HG03175 (cell line): ENCODE results near the gene CTNNA2.

Experiments used
- ATAC-seq: cut with Tn5 transposase; IDR thresholded peaks from one replicate; pipeline ENCODE4 v1.9.1; 2021; ENCODE audit warnings: mild to moderate bottlenecking, moderate library complexity; ENCODE audit not compliant: unreplicated experiment

CTNNA2 gene

DNA sequence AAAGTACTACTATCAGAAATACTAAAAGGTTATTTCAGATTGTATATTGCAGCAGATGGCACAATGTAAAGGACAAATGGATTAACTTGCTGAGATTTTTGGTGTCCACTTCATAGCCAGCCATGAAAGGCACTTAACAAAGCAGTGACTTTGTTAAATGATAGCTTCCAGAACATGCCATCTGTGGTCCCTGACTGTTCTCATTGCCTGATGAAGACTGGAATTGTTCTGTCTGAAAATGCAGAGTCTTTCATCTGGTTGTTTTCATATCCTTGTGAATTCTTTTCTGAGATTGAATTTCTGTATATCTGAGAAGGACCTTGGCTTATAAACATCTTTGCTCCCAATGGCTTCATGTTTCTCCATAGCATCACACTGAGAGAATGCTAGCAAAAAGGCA lies 836.1 kb downstream of the CTNNA2 start:
- no peak for ATAC-seq

DNA sequence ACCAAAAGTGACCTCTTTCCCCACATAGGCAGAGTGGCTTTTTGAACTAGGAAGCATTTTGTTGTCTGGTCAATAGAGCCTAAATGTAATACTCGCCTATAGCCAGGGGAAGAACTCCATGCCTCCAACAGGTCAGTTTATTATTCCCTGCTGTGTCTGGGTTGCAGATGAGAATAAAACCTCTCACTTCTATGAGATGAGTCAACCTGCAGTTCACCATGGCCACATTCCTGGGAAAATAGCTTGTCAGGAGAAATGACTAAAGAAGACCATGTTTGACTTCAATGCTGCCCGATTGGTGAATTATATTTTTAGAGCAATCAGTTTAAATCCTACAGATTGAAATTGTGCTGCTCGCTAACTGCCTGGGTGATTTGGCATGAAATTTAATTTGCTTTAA lies 838.4 kb downstream of the CTNNA2 start:
- no peak for ATAC-seq

DNA sequence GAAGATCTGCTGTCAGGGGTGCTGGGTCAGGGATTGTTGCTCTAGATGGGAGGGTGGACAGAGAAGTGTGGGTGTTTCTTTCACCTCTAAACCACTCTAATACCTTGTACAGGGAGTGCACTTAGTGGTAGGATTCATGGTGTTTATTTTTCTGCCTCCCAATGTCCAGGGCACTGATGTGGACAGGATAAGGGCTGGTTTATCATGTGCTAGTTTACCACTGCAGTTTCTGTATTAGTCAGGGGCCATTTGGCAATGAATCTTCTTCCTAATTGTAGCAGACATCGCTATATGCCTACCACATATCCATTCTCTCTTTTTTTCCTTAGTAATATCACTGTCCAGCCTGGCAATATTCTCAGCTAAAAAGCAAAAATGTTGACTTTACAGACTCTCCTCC lies 842.0 kb downstream of the CTNNA2 start:
- ATAC-seq, result no peak

DNA sequence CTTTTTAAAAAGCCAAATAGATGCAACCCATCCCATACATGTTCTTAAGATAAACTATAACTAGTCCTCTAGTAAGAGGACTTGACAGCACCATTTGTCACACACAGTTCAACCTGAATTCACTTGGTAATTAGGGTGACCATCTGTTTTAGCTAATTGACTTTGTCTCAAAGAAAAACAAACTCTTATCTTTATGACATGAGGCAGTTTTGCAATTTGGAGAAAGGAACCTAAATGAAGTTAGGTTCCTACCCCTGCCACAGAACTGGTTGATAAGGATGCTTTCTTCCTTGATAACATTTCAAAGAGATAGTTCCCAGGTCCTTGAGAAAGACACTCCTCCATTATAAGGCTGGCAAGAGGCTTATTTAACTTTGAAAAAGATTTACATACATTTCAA lies 849.1 kb downstream of the CTNNA2 start:
- no peak for ATAC-seq

DNA sequence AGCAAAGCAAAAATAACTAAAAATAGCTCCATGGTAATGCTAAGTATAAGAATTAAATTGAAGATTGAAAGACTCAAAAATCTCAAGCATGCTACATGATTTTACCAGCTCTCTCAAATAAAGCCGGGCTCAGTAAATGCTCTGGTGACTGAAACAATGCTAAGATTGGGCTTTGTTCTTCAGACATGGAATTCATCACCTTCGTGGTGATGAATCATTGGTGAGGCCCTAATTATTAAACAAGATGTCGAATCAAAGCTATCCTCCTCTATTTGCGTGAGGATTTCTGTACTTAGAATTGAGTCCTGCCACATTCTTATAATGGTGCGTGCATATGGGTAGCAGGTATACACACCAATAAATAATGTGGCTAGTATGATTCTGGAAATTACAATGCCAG lies 850.5 kb downstream of the CTNNA2 start:
- no peak for ATAC-seq

DNA sequence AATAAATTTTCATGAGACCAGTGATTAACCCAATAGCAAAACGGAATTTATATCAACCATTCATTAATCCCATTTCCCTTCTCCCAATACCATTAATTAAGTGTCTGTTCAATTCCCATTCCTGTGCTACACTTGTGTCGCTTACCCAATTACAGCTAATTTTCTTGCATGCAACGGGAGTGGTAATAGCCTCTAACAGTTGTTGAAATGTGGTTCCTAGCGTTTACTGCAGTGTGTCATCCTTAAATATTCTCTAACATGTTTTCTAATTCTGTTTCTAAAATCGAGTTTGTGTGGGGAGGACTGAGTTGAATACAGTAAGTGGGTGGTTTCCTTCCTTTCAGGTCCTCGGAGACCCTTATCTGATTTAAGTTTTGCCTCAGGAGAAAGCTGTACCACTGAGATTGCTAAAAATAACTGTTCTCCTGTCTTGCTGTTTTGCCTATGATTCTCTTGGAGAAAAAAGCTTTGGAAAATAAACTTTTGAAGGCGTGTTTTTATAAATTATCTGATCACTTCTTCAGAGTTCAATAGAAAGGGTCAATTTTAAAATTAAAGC lies 851.0 kb downstream of the CTNNA2 start:
- no peak for ATAC-seq

DNA sequence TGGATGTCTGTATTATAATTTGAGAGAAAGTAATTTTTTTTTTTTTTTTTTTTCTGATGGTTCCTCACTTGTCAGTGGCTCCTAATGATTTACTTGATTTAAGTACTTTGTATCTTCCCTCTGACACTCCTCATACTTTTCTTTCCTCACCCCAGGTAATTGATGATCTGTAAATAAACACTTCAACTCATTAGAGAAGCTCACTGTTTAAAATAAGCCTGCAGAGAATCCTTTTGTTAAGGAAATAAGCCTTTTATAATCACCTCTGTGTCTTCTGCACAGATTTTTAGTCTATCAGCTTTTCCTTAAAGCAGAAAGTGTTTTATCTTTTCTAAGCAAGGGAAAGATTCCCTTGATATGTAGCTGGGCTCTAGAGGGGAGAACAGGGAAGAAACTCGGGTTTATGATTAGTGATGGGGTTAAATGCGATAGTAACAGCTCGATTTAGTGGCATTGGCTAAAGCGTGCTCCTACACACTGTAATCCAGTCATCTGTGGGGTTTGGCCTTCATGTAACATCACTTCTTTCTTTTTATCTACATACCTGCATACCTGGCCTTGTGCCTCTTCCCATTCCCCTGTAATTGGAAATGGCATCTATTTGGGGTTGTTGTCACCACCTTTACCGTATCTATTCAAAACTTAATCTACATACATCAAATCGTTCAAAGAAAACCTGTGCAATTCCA lies 851.8 kb downstream of the CTNNA2 start:
- no peak for ATAC-seq

DNA sequence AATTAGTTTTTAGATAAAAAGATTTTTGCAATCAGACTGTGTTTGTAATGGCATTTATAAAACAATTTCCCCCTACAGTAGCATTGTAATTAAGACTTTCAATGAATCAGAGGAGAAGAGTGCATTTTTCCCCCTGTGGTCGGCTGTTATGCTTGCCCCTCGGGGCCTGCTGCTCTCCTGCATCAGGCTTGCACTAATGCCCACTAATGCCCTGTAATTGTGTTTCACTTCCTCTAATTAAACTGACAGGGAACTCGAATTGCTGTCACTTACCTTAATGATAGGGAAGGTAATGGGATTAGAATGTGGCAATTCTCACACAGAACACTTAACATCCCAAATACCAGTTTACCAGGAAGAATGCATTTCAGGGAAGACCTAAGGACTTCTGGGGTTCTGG lies 852.9 kb downstream of the CTNNA2 start:
- no peak for ATAC-seq

DNA sequence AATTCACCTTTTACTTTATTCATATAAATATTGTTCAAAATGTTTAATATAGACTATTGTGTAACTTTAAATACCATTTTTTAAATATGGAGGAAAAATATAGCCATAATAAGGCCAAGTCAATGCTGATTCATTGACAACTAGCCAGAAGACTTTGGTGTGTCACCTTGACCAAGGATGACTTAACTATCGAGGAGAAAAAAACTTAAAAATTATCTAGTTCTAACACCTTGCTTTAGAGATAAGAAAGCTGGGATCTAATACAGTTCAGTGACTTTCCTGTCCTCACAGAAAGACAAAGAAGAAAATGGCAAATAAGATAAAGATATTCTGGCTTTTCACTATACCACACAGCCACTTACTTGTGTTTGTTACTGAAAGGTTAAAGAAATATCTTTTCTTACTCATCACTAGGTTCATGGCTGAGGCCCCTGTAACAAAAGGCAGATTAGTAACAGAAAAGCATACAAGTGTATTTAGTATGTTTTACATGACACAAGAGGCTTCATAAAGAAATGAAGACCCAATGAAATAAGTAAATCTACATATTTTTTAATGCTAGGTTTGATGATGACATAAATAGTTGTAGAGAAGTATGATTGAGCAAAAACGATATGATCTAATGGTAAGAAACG lies 857.6 kb downstream of the CTNNA2 start:
- no peak for ATAC-seq

DNA sequence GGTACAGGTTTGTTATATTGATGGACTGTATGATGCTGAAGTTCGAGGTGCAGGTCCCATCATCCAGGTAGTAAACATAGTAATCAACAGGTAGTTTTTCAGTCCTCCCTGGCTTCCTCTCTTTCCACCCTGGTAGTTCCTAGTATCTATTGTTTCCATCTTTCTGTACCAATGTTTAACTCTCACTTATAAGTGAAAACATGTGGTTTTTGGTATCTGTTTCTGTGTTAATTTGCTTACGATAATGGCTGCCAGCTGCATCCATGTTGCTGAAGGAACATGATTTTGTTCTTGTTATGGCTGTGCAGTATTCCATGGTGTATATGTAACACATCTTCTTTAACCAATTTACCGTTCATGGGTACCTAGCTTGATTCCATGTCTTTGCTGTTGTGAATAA lies 861.3 kb downstream of the CTNNA2 start:
- ATAC-seq, result no peak

DNA sequence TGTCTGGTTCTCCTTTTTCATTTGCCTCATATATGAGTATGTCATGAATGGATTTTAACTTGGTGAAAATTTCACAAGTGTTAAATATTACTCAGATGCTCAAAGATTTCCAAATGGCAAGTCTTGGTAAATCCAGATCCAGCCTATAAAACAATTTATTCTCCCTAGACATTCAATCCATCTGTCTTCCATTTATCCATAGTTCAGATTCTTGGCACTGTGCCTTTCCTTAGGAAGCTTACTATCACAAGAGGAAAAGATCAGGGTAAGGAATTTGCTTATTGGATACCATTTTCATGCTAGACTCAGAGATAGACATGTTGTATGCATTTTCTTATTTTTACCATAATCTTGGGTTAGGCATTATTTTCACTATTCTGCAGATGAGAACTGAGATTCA lies 864.2 kb downstream of the CTNNA2 start:
- ATAC-seq, result no peak

DNA sequence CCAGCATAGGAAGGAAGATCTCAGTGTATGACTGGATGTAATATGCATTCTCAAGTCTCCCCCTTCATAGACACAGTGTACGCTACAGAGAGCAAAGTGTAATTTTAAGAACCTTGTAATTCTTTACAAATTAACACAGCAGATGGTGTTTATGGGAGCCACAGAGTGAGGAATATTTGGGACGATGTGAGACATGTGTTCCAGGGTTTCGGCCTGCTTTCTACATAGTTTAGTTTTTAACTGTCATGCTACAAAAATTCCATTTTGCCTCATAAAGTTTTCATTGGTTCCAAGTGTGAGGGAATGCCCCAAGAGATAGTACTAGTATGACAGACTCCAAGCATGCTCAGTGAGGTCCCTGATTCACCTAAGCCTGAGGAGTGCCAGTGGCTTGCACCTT lies 867.9 kb downstream of the CTNNA2 start:
- no peak for ATAC-seq

DNA sequence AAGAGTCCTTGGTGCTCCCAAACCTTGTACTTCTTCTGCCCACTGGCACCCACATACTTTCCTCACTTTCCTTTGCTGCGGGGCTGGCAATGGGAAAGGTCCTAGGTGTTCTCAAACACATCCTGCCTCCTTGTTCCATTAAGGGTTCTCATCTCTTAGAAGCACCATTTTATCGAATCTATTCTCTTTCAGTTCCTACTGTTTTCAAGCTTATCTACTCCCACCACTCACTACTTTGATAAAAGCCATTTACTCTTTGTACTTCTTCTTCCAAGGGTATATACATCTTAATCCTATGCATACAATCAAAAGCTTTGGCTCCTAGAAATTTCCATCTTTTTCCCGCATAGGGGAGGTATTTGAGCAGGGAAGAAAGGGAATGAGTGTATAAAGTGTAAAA lies 868.8 kb downstream of the CTNNA2 start:
- no peak for ATAC-seq

DNA sequence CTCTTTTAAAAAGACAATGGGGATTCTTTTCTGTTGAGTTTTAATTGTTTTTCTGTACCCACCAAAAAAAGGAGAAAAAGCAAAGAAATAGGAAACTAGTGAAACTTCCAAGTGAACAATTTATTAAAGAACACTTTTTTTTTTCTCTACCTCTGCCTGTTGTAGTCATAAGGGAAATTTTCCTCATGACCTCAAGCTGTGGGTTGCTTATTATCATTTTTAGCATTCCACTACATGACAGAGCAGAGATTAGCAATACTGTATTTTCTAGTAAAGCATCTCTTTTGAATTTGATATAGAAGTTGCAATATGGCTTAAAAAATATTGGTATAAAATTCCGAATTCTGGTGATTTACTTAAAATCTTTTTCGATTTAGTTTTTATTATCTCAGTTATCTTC lies 879.6 kb downstream of the CTNNA2 start:
- no peak for ATAC-seq

DNA sequence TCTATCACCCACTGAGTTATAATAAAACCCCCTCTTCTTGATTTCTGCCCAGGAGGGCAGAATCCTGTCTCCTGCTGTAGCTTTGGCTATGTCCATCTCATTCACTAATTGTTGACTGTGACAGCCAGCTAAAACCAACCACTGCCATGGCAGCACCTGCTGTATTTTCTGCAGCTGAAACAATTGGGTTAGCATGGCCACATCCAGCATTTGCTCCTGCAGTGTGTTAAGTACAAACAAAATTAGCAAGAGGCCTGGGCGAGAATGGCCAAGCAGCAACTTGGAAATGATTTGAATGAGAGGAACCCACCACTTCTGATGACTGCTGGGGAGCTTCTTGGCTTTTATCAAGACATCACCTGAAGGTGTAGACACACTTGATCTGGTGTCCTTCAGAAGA lies 881.1 kb downstream of the CTNNA2 start:
- no peak for ATAC-seq

DNA sequence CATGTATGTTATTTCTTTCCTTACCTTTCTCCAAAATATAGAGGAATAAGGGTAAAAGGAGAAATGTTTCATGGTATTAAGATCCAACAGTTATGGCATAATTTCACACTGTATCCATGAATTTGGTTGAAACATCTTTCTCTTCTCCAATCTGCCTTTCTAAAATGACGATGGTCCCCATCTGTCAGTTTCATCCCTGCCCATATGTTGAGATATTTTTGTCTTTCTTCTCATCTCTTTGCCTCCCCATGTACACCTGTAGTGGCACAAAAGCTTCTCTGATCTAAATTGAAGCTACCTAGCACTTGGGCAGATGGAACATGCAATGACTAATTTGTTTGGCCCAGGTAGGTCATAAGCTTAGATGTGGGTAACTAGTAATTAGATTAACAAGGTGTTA lies 882.4 kb downstream of the CTNNA2 start:
- no peak for ATAC-seq

DNA sequence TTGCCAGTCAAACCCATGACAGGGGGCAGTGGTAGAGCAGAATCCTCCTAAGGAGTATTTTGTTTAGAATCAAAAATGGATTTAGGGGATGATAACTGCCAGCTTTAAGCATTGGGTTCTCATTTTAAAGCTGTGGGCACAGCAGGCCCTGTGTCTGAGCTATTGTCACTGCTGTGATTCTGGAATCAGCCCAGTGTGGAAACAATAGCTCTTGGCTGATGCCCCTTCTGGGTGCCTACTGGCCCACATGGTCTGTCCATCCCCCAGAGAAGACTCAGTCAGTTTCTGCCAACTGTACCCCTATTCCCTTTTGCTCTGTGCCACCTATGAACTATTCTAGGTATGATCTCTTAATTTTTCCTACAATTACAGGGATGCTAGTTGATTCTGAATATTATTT lies 883.4 kb downstream of the CTNNA2 start:
- no peak for ATAC-seq

DNA sequence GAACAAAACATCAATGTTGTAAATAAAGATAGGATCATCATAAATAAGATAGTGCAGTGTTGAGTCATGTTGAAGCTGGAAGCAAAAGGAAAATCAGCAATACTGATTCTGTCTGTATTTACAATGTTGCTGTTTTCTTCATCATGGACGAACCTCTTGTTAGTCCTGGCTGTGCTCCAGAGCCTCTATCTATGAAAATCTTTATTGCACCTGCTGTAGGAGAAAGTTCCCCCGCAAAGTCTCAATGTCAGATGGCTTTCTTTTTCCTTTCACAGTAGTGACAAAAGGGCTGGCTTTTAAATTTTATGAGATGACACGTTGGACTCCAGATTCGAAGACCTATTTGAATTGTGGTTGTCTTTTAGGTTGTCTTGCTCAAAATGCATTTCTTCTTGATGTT lies 890.2 kb downstream of the CTNNA2 start:
- ATAC-seq, result no peak

DNA sequence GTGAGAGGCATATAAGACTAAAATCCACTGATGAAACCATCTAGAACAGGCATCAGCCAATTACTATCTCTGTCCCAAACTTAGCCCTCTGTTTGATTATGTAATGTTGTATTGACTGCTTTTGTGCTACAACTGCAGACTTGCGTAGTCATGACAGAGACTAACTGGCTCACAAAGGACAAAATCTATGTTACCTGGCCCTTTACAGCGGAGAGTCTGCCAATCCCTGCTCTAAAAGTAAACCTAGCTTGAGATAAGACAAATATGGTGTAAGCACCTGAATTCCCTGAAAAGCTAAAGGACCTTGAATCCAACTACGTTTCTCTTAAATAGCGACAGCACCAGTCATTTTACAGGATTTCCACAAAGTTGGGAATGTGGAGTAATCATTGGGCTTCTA lies 894.5 kb downstream of the CTNNA2 start:
- ATAC-seq, result no peak

DNA sequence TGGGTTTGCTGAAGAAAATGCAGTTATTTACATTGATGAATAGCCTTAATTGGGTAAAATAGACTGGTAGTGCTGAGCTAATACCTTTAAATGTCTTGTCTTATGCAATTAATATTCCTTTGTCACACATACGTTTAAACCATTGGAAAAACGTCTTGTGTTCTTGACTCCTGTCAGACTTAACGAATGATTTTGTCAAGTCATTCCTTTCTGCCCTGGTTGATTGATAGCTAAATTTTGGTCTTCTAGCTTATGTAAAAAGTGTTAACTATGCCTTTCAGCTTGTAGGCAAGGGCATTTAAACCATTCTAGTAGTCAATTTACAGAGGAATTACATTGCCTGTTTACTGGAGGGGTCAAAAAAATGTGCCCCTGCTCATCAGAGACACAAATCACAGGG lies 897.5 kb downstream of the CTNNA2 start:
- no peak for ATAC-seq

DNA sequence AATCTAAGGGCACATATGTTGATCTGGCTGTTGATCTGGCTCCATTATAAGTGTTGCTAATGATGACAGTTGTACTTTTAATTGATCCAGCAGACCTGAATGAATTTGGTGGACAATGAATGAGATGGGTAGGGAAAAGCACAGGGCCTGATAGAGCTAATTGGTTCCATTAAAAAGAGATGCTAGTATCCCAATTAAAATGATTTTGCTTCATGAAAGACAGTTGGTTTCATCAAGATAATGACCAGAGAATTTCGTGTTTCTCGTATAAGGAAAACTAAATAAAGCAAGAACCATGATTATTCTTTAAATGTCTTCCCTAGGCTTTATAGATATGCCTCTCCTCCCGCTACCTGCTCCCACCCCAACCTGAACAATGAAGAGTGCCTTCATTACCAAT lies 900.3 kb downstream of the CTNNA2 start:
- ATAC-seq, result no peak

DNA sequence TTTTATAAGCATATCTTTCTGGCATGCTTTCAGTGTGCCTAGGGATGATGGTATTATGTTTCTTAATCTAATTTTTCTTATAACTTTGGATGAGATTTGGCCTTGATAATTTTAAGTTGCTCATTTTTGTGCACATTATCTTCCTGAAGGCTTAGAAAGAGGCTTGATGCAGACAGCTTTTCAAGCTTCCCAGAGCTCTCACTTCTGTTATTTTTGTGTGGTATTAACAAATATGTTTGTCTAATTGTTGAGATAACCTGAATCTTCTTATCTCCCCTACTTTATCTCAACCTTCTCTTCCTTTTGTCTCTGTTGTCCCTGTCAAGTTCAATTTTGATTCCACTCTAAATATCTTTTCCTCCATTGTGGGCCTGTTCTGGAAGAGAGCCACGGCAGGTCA lies 904.9 kb downstream of the CTNNA2 start:
- no peak for ATAC-seq
